Skeletal muscle cell (primary cell): ENCODE data around the gene AP1G2.
"Not testable (repeated sequence)": the region's sequence is repeated elsewhere in the genome, so short reads cannot be mapped to it uniquely, and the experiment has no call there.

Experiments
- DNase-seq: peaks from one replicate; pipeline ENCODE4 v3.0.0-alpha.2; 2010; ENCODE audit warnings: low read depth
- H3K4me3 ChIP-seq: 2 replicates; pipeline ENCODE4 v1.5.1; 2011; ENCODE audit warnings: low read depth, mild to moderate bottlenecking, control low read depth, low read length, moderate library complexity

The AP1G2 gene

GRCh38 chr14:23601845-23602180 is 34.2 kb upstream of the AP1G2 start:
- no peak overlapping the region for H3K4me3 ChIP-seq
- no peak for DNase-seq

GRCh38 chr14:23601424-23601823 is 33.8 kb upstream of the AP1G2 start:
- no peak overlapping the region for H3K4me3 ChIP-seq
- no peak for DNase-seq

- H3K4me3 ChIP-seq: no peak overlapping the region
- no peak for DNase-seq
Measured at GRCh38 chr14:23600806-23601205, 33.2 kb upstream of the AP1G2 start.

GRCh38 chr14:23600322-23600707 is 32.7 kb upstream of the AP1G2 start:
- DNase-seq: no peak

GRCh38 chr14:23594191-23594590 is 26.6 kb upstream of the AP1G2 start:
- DNase-seq, H3K4me3 ChIP-seq: not testable (repeated sequence)

More at GRCh38 chr14:23600322-23600707, 32.7 kb upstream of the AP1G2 start:
- H3K4me3 ChIP-seq: no peak overlapping the region

GRCh38 chr14:23590198-23590597 is 22.6 kb upstream of the AP1G2 start:
- no peak for DNase-seq
- H3K4me3 ChIP-seq: no peak overlapping the region

GRCh38 chr14:23589606-23590005 is 22.0 kb upstream of the AP1G2 start:
- H3K4me3 ChIP-seq: no peak overlapping the region
- DNase-seq: no peak

GRCh38 chr14:23588884-23589598 is 21.4 kb upstream of the AP1G2 start:
- peak; percentile 64 for DNase-seq
- H3K4me3 ChIP-seq: no peak overlapping the region

- not testable (repeated sequence) for H3K4me3 ChIP-seq, DNase-seq
Measured at GRCh38 chr14:23584527-23585203, 17.1 kb upstream of the AP1G2 start.

- DNase-seq, H3K4me3 ChIP-seq: not testable (repeated sequence)
Measured at GRCh38 chr14:23583761-23584526, 16.4 kb upstream of the AP1G2 start.

GRCh38 chr14:23582906-23583760 is 15.5 kb upstream of the AP1G2 start:
- DNase-seq: no peak
- no peak overlapping the region for H3K4me3 ChIP-seq

GRCh38 chr14:23580948-23581281 is 13.3 kb upstream of the AP1G2 start:
- DNase-seq: no peak
- H3K4me3 ChIP-seq: no peak overlapping the region

GRCh38 chr14:23580152-23580926 is 12.7 kb upstream of the AP1G2 start:
- DNase-seq: no peak
- no peak overlapping the region for H3K4me3 ChIP-seq

GRCh38 chr14:23579739-23580138 is 12.1 kb upstream of the AP1G2 start:
- H3K4me3 ChIP-seq: no peak overlapping the region
- DNase-seq: no peak

- no peak for DNase-seq
- no peak overlapping the region for H3K4me3 ChIP-seq
Measured at GRCh38 chr14:23579311-23579630, 11.7 kb upstream of the AP1G2 start.

GRCh38 chr14:23578560-23579310 is 11.1 kb upstream of the AP1G2 start, which contains the start of gene JPH4:
Gene JPH4 (minus strand): TSS chr14:23578790. CDS start chr14:23577453, 1,337 bp downstream.
- H3K4me3 ChIP-seq: no peak within 1 kb of the TSS
- no peak for DNase-seq

- DNase-seq: no peak
- H3K4me3 ChIP-seq: no peak overlapping the region
Measured at GRCh38 chr14:23577710-23578392, 10.3 kb upstream of the AP1G2 start.
